Measurements from ENCODE around the gene SETD1A.

Gene SETD1A

GRCh38 chr16:30956601-30957455 is 726 bp upstream of the SETD1A start:
- DNase-seq = peak; percentile 68

GRCh38 chr16:30958175-30959079 is 873 bp downstream of the SETD1A start:
- no peak for DNase-seq

DNA sequence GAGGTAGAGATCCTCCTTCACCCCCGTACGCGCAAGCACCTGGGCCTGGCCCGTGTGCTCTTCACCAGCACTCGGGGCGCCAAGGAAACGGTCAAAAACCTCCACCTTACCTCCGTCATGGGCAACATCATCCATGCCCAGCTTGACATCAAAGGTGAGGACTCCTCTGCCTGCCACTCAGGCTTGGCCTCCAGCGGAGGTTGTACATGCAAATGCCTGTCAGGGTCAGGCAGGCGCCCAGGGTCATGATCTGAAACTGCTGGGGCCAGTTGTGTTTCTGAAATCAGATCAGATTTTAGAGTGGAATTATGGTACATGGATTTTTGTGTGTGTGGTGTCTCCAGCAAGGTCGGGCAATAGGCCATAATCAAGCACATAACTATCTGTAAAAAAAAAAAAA is 3.8 kb downstream of the SETD1A start:
- no peak for DNase-seq

- DNase-seq = no peak
Measured at GRCh38 chr16:30963925-30964511, 6.5 kb downstream of the SETD1A start.

DNA sequence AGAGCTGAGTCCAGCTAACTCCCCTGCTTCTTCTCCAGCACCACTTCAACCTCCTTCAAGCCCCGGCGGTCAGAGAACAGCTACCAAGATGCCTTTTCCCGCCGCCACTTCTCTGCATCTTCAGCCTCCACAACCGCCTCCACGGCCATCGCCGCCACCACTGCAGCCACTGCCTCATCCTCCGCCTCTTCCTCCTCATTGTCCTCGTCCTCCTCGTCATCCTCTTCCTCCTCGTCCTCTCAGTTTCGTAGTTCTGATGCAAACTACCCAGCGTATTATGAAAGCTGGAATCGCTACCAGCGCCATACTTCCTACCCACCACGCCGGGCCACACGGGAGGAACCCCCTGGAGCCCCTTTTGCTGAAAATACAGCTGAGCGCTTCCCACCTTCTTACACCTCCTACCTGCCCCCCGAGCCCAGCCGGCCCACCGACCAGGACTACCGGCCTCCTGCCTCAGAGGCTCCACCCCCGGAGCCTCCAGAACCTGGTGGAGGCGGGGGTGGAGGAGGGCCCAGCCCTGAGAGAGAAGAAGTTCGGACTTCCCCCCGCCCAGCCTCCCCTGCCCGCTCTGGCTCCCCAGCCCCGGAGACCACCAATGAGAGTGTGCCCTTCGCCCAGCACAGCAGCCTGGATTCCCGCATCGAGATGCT is 7.1 kb downstream of the SETD1A start:
- no peak for DNase-seq

DNA sequence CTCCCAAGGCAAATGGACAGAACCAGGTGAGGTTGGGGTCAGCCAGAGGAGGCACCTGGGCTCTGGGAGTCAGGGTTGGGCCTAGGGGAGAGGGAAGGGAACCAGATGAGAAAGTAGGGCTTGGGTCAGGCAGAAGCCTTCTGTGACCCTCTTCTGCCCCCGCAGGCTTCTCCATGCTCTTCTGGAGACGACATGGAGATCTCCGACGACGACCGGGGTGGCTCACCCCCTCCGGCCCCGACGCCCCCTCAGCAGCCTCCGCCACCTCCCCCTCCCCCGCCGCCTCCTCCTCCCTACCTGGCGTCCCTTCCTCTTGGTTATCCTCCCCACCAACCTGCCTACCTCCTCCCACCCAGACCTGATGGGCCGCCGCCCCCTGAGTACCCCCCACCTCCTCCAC is 7.9 kb downstream of the SETD1A start:
- no peak for DNase-seq

- no peak for DNase-seq
Measured at GRCh38 chr16:30966033-30966619, 8.6 kb downstream of the SETD1A start.

GRCh38 chr16:30967795-30968194 is 10.2 kb downstream of the SETD1A start:
- no peak for DNase-seq

- DNase-seq = no peak
Measured at GRCh38 chr16:30969246-30969842, 11.8 kb downstream of the SETD1A start.

GRCh38 chr16:30971298-30971697 is 13.7 kb downstream of the SETD1A start:
- DNase-seq = no peak

DNA sequence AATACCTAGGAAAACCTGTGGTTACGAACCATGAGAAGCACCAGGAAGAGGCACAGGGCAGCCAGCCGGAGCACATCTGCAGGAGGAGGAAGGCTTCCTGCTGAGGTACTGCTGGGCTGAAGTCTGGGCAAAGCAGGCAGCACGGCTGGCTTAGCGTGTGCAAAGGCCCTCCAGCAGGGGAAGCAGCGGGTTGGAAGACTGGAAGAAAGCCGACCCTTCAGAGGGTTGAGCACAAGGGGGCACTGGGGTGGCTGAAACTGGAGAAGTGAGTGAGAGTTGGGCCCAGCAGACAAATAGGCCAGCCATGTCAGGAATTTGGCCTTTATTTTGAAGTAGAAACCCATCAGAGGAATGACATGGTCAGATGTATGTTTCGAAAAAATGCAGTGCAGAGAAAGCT is 15.3 kb downstream of the SETD1A start:
- no peak for DNase-seq

GRCh38 chr16:30974348-30974747 is 16.8 kb downstream of the SETD1A start:
- DNase-seq = no peak

GRCh38 chr16:30976486-30976885 is 18.9 kb downstream of the SETD1A start:
- no peak for DNase-seq

DNA sequence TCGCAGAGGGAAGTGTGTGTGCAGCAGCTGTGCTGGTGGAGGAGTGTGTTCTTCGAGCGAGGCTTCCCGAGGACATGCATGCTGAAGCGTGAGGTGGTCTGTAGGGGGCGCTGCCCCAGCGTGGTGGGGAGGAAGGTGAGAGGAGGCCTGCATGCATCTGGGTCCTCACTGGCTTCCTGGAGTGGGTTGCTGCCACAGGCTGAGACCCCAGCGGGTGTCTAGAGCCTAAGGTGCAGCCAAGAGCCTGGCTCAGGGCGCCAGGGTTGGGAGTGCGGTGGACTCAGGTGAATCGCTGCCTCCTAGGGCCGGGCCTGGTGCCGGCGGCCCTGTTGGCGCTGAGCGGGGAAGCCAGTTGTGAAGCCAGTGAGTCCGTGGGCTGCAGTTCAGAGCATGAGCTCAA is 19.9 kb downstream of the SETD1A start:
- no peak for DNase-seq

DNA sequence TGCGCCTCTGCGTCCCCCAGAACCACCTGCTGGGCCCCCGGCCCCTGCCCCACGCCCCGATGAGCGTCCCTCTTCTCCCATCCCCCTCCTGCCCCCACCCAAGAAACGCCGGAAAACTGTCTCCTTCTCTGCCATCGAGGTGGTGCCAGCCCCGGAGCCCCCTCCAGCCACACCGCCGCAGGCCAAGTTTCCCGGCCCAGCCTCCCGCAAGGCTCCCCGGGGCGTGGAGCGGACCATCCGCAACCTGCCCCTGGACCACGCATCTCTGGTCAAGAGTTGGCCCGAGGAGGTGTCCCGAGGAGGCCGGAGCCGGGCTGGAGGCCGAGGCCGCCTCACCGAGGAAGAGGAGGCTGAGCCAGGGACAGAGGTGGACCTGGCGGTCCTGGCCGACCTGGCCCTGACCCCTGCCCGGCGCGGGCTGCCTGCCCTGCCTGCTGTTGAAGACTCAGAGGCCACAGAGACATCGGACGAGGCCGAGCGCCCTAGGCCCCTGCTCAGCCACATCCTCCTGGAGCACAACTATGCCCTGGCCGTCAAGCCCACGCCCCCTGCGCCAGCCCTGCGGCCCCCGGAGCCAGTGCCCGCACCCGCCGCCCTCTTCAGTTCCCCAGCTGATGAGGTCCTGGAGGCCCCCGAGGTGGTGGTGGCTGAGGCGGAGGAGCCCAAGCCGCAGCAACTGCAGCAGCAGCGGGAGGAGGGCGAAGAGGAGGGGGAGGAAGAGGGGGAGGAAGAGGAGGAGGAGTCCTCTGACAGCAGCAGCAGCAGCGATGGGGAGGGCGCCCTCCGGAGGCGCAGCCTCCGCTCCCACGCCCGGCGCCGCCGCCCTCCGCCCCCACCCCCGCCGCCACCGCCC is 21.8 kb downstream of the SETD1A start:
- DNase-seq = no peak

DNA sequence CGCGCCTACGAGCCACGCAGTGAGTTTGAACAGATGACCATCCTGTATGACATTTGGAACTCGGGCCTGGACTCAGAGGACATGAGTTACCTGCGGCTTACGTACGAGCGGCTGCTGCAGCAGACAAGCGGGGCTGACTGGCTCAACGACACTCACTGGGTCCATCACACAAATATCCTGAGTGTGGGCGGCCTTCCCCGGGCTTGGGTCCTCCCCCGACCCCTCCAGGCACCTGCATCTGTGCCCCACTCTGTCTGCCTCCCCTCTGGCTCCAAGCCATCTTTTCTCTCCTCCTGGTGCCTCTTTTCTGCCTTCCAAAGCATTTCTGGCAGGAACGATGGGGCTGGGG is 22.4 kb downstream of the SETD1A start:
- no peak for DNase-seq

DNA sequence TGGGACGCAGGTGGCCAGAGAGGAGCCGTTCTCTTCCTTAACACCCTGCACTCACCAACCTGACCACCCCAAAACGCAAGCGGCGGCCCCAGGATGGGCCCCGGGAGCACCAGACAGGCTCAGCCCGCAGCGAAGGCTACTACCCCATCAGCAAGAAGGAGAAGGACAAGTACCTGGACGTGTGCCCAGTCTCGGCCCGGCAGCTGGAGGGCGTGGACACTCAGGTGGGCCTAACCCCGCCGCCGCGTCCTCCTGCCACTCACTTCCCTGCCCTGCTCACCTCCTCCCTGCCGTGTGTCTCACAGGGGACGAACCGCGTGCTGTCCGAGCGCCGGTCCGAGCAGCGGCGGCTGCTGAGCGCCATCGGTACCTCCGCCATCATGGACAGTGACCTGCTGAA is 22.9 kb downstream of the SETD1A start:
- DNase-seq = no peak

DNA sequence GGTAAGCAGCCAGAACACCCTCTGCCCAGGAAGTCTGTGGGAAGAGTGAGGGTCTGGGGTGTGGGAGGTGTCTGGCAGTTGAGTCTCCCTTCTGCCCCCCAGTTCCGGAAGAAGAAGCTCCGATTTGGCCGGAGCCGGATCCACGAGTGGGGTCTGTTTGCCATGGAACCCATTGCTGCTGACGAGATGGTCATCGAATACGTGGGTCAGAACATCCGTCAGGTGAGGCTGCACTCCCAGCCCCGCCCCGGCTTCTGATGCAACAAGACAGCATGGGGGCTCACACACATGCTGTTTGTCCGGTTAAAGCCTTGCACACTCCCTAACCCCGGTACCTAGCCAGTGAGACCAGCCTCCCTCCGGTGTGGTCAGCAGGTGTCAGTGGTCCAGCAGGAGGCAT is 23.4 kb downstream of the SETD1A start:
- no peak for DNase-seq

DNA sequence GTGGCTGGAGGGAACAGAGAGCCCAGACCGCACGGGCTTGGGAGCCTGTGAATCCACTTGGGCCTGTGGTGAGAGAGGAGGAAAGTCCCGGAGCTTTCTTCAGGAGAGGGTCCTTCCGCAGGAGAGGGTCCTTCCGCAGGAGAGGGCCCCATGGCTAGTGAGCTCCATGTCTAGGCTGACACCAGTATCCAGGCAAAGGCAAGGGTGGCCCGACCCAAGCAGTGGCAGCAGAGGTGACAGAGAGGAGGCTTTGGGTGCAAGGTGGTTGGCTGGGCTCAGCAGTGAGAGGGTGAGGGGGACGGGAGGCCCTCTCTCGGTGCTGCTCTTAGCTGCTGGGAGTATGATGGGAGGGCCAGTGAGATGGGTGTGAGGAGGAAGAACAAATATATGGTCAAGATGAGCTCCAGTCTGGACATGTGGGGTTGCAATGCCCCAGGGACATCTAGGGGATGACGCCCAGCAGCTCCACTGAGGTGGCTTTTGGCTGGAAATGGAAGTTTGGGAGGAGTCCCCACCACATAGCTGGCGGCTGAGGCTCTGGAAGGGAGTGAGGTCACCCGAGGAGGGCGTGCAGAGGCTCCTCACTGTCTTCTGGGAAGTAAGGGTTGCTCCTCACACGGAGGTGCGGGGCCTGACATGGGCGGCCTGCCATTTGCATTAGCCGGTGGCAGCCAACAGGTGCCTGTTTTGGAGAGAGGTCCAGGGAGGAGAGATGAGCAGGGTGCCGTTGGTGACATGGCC is 25.2 kb downstream of the SETD1A start:
- DNase-seq = no peak

- DNase-seq = no peak
Measured at GRCh38 chr16:30983289-30983889, 25.8 kb downstream of the SETD1A start.
